HepG2 (cell line): Measurements from ENCODE around the gene UNC93A. TPM values are rescaled to one million over a fixed set of nuclear protein-coding genes. Genes with fewer than 3 reads are reported as not detected.
A peak's percentile ranks its signal among the peaks of the same experiment; 100 is the strongest.

Source experiments
- CTCF ChIP-seq: sonication (generic); formaldehyde crosslinking; IDR thresholded peaks from 2 replicates; pipeline ENCODE4 v1.5.0; 2020; ENCODE audit warnings: mild to moderate bottlenecking, missing genetic modification reagents, moderate library complexity
- GFI1 ChIP-seq: sonication (generic); formaldehyde crosslinking; IDR thresholded peaks from 2 replicates; pipeline ENCODE4 v1.5.0; 2020; ENCODE audit warnings: missing genetic modification reagents, mild to moderate bottlenecking, borderline replicate concordance
- HOXA3 ChIP-seq: sonication (generic); formaldehyde crosslinking; IDR thresholded peaks from 2 replicates; pipeline ENCODE4 v1.5.0; 2020; ENCODE audit warnings: missing genetic modification reagents
- JUND ChIP-seq: sonication (generic); formaldehyde crosslinking; IDR thresholded peaks from 2 replicates; pipeline ENCODE4 v1.8.0; 2022; ENCODE audit warnings: mild to moderate bottlenecking, missing genetic modification reagents
- KMT2B ChIP-seq: IDR thresholded peaks from 2 replicates; pipeline ENCODE4 v1.6.1; 2016; ENCODE audit warnings: missing genetic modification reagents, missing compliant biosample characterization
- MEIS1 ChIP-seq: sonication (generic); formaldehyde crosslinking; IDR thresholded peaks from 2 replicates; pipeline ENCODE4 v1.9.0; 2021; ENCODE audit warnings: mild to moderate bottlenecking, missing genetic modification reagents, moderate library complexity, borderline replicate concordance
- MEIS2 ChIP-seq: sonication (generic); formaldehyde crosslinking; IDR thresholded peaks from 2 replicates; pipeline ENCODE4 v1.9.0; 2021; ENCODE audit warnings: mild to moderate bottlenecking, missing genetic modification reagents
- NR1H2 ChIP-seq: sonication (generic); formaldehyde crosslinking; IDR thresholded peaks from 2 replicates; pipeline ENCODE4 v1.8.1; 2022; ENCODE audit warnings: low read depth, missing genetic modification reagents, borderline replicate concordance
- NR2F6 ChIP-seq, 2 experiments: IDR thresholded peaks; 2 replicates each; pipeline ENCODE4 v1.6.1; 2016; ENCODE audit warnings: antibody characterized with exemption in 1 of 2, mild to moderate bottlenecking in 1 of 2
- PAWR ChIP-seq: sonication (generic); formaldehyde crosslinking; IDR thresholded peaks from 2 replicates; pipeline ENCODE4 v1.4.0; 2020; ENCODE audit warnings: missing genetic modification reagents, mild to moderate bottlenecking, borderline replicate concordance
- SMARCC2 ChIP-seq: fragments of 450-650 bp; IDR thresholded peaks from 2 replicates; pipeline ENCODE4 v1.6.1; 2017; ENCODE audit warnings: antibody characterized with exemption, mild to moderate bottlenecking
- ZBTB8A ChIP-seq: sonication (generic); formaldehyde crosslinking; IDR thresholded peaks from 2 replicates; pipeline ENCODE4 v1.4.0; 2020; ENCODE audit warnings: mild to moderate bottlenecking, low read depth, missing genetic modification reagents, borderline replicate concordance
- ZNF205 ChIP-seq: IDR thresholded peaks from 2 replicates; pipeline ENCODE4 v1.6.1; 2018; ENCODE audit warnings: missing biosample characterization, missing genetic modification reagents
- ZNF264 ChIP-seq: sonication (generic); formaldehyde crosslinking; IDR thresholded peaks from 2 replicates; pipeline ENCODE4 v1.4.0; 2020; ENCODE audit warnings: missing genetic modification reagents
- polyA plus RNA-seq, 8 experiments: library from polyadenylated mRNA; depleted of rRNA in 3 of 8; stranded (reverse) in 7 of 8; unstranded in 1 of 8; fragments of >200 nt; fragmentation: Illumina TruSeq in 4 of 8; extraction: Trizol in 4 of 8; gene quantifications; 2 replicates each; pipeline versions ENCODE4 v1.2.1 to v1.2.3, GENCODE V29; 2011 to 2016; ENCODE audit warnings: low read depth in 4 of 8, missing spikeins in 1 of 8, mixed read lengths in 1 of 8; ENCODE audit not compliant: insufficient read depth in 1 of 8
- total RNA-seq, 5 experiments: library from RNA; depleted of rRNA; stranded (reverse); fragments of >200 nt; fragmentation: Illumina TruSeq; extraction: Trizol; gene quantifications; 2 replicates each; pipeline ENCODE4 v1.2.3, GENCODE V29; 2016; ENCODE audit warnings: low read depth in 1 of 5
- TF ChIP-seq, protein P1 (sequence below): sonication (generic); formaldehyde crosslinking; IDR thresholded peaks from 2 replicates; pipeline ENCODE4 v1.4.0; 2020; ENCODE audit warnings: missing genetic modification reagents
- TF ChIP-seq, protein P2 (sequence below): sonication (generic); formaldehyde crosslinking; IDR thresholded peaks from 2 replicates; pipeline ENCODE4 v1.4.0; 2020; ENCODE audit warnings: mild to moderate bottlenecking, missing genetic modification reagents

The UNC93A gene
- total and polyA plus RNA-seq, 2 of the 13 experiments (the other 11 are each of a cell fraction or from before 2014, with no cell fraction given) = 11.0 to 42.7 TPM

GRCh38 chr6:167268683-167269280 lies 22.3 kb upstream of the UNC93A start (continued):
- peak; percentile 24; the same call in 1 of the 2 replicates for TF ChIP-seq CTCF (CRISPR knock-in tag)
- no peak for TF ChIP-seq NR1H2 (CRISPR knock-in tag)
- TF ChIP-seq NR2F6 (IDR thresholded peaks at IDR 0.05) = peak; percentile 72
- TF ChIP-seq NR2F6 (CRISPR knock-in tag; IDR thresholded peaks at IDR 0.05) = 0 out of 2 replicates have a peak, but pooled peaks have one; percentile 35
- TF ChIP-seq, protein P1, sequence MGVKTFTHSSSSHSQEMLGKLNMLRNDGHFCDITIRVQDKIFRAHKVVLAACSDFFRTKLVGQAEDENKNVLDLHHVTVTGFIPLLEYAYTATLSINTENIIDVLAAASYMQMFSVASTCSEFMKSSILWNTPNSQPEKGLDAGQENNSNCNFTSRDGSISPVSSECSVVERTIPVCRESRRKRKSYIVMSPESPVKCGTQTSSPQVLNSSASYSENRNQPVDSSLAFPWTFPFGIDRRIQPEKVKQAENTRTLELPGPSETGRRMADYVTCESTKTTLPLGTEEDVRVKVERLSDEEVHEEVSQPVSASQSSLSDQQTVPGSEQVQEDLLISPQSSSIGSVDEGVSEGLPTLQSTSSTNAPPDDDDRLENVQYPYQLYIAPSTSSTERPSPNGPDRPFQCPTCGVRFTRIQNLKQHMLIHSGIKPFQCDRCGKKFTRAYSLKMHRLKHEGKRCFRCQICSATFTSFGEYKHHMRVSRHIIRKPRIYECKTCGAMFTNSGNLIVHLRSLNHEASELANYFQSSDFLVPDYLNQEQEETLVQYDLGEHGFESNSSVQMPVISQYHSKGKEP = 0 out of 2 replicates have a peak, but pooled peaks have one; percentile 22
- no peak for TF ChIP-seq PAWR (CRISPR knock-in tag)
- TF ChIP-seq MEIS1 (CRISPR knock-in tag) = peak; percentile 86; the same call in 1 of the 2 replicates
- peak; percentile 61; the same call in 1 of the 2 replicates for TF ChIP-seq MEIS2 (CRISPR knock-in tag)
- peak; percentile 59; the same call in 1 of the 2 replicates for TF ChIP-seq GFI1
- TF ChIP-seq, protein P2, sequence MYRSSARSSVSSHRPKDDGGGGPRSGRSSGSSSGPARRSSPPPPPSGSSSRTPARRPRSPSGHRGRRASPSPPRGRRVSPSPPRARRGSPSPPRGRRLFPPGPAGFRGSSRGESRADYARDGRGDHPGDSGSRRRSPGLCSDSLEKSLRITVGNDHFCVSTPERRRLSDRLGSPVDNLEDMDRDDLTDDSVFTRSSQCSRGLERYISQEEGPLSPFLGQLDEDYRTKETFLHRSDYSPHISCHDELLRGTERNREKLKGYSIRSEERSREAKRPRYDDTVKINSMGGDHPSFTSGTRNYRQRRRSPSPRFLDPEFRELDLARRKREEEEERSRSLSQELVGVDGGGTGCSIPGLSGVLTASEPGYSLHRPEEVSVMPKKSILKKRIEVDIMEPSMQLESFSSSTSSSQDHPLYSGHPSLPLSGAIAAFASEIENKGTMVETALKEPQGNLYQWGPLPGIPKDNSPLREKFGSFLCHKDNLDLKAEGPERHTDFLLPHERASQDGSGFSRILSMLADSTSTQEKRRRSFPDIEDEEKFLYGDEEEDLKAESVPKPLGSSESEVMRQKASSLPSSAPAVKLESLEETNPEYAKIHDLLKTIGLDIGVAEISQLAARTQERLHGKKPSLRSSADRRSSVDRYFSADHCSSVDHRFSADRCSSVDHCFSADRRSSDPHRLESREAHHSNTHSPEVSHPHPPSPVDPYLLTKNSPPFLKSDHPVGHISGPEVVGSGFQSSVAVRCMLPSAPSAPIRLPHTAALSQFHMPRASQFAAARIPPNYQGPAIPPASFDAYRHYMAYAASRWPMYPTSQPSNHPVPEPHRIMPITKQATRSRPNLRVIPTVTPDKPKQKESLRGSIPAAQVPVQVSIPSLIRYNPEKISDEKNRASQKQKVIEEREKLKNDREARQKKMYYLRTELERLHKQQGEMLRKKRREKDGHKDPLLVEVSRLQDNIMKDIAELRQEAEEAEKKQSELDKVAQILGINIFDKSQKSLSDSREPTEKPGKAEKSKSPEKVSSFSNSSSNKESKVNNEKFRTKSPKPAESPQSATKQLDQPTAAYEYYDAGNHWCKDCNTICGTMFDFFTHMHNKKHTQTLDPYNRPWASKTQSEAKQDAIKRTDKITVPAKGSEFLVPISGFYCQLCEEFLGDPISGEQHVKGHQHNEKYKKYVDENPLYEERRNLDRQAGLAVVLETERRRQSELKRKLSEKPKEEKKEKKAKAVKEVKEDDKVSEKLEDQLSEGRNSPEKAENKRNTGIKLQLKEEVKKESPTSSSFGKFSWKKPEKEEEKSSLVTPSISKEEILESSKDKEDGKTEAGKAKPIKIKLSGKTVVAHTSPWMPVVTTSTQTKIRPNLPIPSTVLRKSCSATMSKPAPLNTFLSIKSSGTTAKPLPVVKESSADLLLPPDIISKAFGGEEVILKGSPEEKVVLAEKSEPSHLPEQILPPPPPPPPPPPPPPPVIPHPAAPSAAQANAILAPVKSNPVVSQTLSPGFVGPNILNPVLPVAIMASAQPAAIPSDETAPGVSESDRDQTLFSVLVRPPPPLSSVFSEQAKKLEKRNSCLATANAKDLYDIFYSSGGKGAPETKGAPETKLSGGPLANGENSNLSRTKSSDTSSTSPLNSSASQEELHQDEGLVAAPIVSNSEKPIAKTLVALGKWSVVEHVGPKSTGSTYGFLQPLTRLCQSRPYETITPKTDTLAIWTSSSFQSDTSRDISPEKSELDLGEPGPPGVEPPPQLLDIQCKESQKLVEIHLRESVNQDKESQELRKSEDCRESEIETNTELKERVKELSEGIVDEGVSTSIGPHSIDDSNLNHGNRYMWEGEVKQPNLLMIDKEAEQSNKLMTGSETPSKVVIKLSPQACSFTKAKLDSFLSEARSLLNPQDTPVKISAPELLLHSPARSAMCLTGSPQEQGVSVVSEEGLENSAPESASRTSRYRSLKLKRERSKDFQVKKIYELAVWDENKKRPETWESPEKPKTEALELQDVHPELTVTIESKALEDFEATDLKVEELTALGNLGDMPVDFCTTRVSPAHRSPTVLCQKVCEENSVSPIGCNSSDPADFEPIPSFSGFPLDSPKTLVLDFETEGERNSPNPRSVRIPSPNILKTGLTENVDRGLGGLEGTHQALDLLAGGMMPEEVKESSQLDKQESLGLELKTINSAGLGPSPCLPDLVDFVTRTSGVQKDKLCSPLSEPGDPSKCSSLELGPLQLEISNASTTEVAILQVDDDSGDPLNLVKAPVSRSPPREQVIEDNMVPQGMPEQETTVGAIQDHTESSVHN (CRISPR knock-in tag) = peak; percentile 89; the same call in 1 of the 2 replicates
- TF ChIP-seq HOXA3 (CRISPR knock-in tag) = peak; percentile 84
- peak; percentile 44; the same call in 1 of the 2 replicates for TF ChIP-seq ZBTB8A (CRISPR knock-in tag)
- TF ChIP-seq JUND (CRISPR knock-in tag) = 0 out of 2 replicates have a peak, but pooled peaks have one; percentile 30
- TF ChIP-seq ZNF205 (CRISPR knock-in tag) = peak; percentile 60
- peak; percentile 39; the same call in 1 of the 2 replicates for TF ChIP-seq SMARCC2
- peak; percentile 56; the same call in 1 of the 2 replicates for TF ChIP-seq ZNF264
- TF ChIP-seq KMT2B = peak; percentile 77
